H9 (cell line): Measurements from ENCODE around the gene SAMD14. TPM values are rescaled to one million over a fixed set of nuclear protein-coding genes. Genes with fewer than 3 reads are reported as not detected.

ENCODE experiments used
- DNase-seq: peaks from one replicate; pipeline ENCODE4 v3.0.0-alpha.2; 2017
- H2AFZ ChIP-seq: one replicate; pipeline ENCODE4 v1.6.1; 2013; ENCODE audit warnings: mild to moderate bottlenecking, low read length, control low read depth, moderate library complexity
- H2AK5ac ChIP-seq: 2 replicates; pipeline ENCODE4 v1.6.1; 2013; ENCODE audit warnings: low read length, control low read depth, mixed read lengths; ENCODE audit not compliant: insufficient read length
- H2BK120ac ChIP-seq: one replicate; pipeline ENCODE4 v1.6.1; 2013; ENCODE audit warnings: low read depth, mild to moderate bottlenecking, low read length, control low read depth, inconsistent platforms; ENCODE audit not compliant: poor library complexity, severe bottlenecking
- H2BK12ac ChIP-seq: 2 replicates; pipeline ENCODE4 v1.6.1; 2013; ENCODE audit warnings: low read length, control low read depth, mixed read lengths, low read depth; ENCODE audit not compliant: insufficient read length
- H2BK15ac ChIP-seq: 2 replicates; pipeline ENCODE4 v1.6.1; 2013; ENCODE audit warnings: low read depth, low read length, control low read depth
- H2BK20ac ChIP-seq: one replicate; pipeline ENCODE4 v1.6.1; 2013; ENCODE audit warnings: low read depth, mild to moderate bottlenecking, low read length, control low read depth, inconsistent platforms; ENCODE audit not compliant: poor library complexity, severe bottlenecking
- H2BK5ac ChIP-seq: 2 replicates; pipeline ENCODE4 v1.6.1; 2013; ENCODE audit warnings: low read length, control low read depth, mixed read lengths; ENCODE audit not compliant: insufficient read length
- H3K14ac ChIP-seq: 2 replicates; pipeline ENCODE4 v1.6.1; 2013; ENCODE audit warnings: low read length, control low read depth; ENCODE audit not compliant: insufficient read depth
- H3K18ac ChIP-seq: 2 replicates; pipeline ENCODE4 v1.6.1; 2013; ENCODE audit warnings: low read depth, mild to moderate bottlenecking, mixed read lengths, low read length, control low read depth; ENCODE audit not compliant: insufficient read length
- H3K23ac ChIP-seq: 2 replicates; pipeline ENCODE4 v1.6.1; 2013; ENCODE audit warnings: low read length, control low read depth, mixed read lengths, low read depth; ENCODE audit not compliant: insufficient read length
- H3K23me2 ChIP-seq: 2 replicates; pipeline ENCODE4 v1.6.1; 2013; ENCODE audit warnings: low read depth, mild to moderate bottlenecking, mixed read lengths, low read length, control low read depth; ENCODE audit not compliant: insufficient read length, poor library complexity, severe bottlenecking
- H3K27ac ChIP-seq: 2 replicates; pipeline ENCODE4 v1.5.1; 2013; ENCODE audit warnings: low read length, control low read depth, mixed read lengths, low read depth; ENCODE audit not compliant: insufficient read length
- H3K27me3 ChIP-seq: 2 replicates; pipeline ENCODE4 v1.6.1; 2013; ENCODE audit warnings: low read length, control low read depth, inconsistent platforms; ENCODE audit not compliant: insufficient read depth
- H3K4ac ChIP-seq: 2 replicates; pipeline ENCODE4 v1.6.1; 2013; ENCODE audit warnings: low read depth, mild to moderate bottlenecking, control low read depth, inconsistent platforms, low read length, moderate library complexity
- H3K4me1 ChIP-seq: 2 replicates; pipeline ENCODE4 v1.6.1; 2013; ENCODE audit warnings: low read length, control low read depth, inconsistent platforms; ENCODE audit not compliant: insufficient read depth
- H3K4me2 ChIP-seq: 2 replicates; pipeline ENCODE4 v1.6.1; 2013; ENCODE audit warnings: low read length, control low read depth, mixed read lengths; ENCODE audit not compliant: insufficient read length, insufficient read depth
- H3K56ac ChIP-seq: 2 replicates; pipeline ENCODE4 v1.6.1; 2013; ENCODE audit warnings: low read depth, mild to moderate bottlenecking, mixed read lengths, low read length, control low read depth; ENCODE audit not compliant: insufficient read length
- H3K79me1 ChIP-seq: 2 replicates; pipeline ENCODE4 v1.6.1; 2013; ENCODE audit warnings: low read depth, mild to moderate bottlenecking, moderate library complexity, low read length, control low read depth, inconsistent platforms; ENCODE audit not compliant: insufficient read depth, poor library complexity, severe bottlenecking
- H3K79me2 ChIP-seq: 2 replicates; pipeline ENCODE4 v1.6.1; 2013; ENCODE audit warnings: low read length, control low read depth, inconsistent platforms; ENCODE audit not compliant: insufficient read depth
- H3K9ac ChIP-seq: 2 replicates; pipeline ENCODE4 v1.6.1; 2013; ENCODE audit warnings: low read length, control low read depth, mixed read lengths; ENCODE audit not compliant: insufficient read length; ENCODE audit errors: extremely low read depth
- H3K9me3 ChIP-seq: one replicate; pipeline ENCODE4 v1.6.1; 2013; ENCODE audit warnings: low read depth, low read length, inconsistent platforms; ENCODE audit not compliant: control insufficient read depth
- H3T11ph ChIP-seq: one replicate; pipeline ENCODE4 v1.6.1; 2013; ENCODE audit warnings: mild to moderate bottlenecking, low read length, control low read depth, inconsistent platforms
- H4K20me1 ChIP-seq: one replicate; pipeline ENCODE4 v1.6.1; 2013; ENCODE audit not compliant: control insufficient read depth, insufficient read length, insufficient read depth
- H4K5ac ChIP-seq: 2 replicates; pipeline ENCODE4 v1.6.1; 2013; ENCODE audit warnings: low read depth, mild to moderate bottlenecking, mixed read lengths, low read length, control low read depth; ENCODE audit not compliant: insufficient read length
- H4K8ac ChIP-seq: replicated peaks from 2 replicates; pipeline ENCODE4 v1.6.1; 2013; ENCODE audit warnings: low read length, control low read depth, mixed read lengths, low read depth; ENCODE audit not compliant: insufficient read length
- H4K91ac ChIP-seq: 2 replicates; pipeline ENCODE4 v1.6.1; 2013; ENCODE audit warnings: low read depth, mild to moderate bottlenecking, moderate library complexity, mixed read lengths, low read length, control low read depth; ENCODE audit not compliant: insufficient read length
- H3K27ac Mint-ChIP-seq, 3 experiments: 2 replicates in 2 of 3; 3 replicates in 1 of 3; pipeline ENCODE4 v1.8.0; 2020 to 2021; ENCODE audit warnings: mixed read lengths in 3 of 3, mild to moderate bottlenecking in 1 of 3, moderate library complexity in 1 of 3
- H3K27me3 Mint-ChIP-seq: 2 replicates; pipeline ENCODE4 v1.8.0; 2021; ENCODE audit warnings: low read depth, mild to moderate bottlenecking, moderate library complexity, mixed read lengths
- H3K36me3 Mint-ChIP-seq, 3 experiments: 2 replicates in 2 of 3; 3 replicates in 1 of 3; pipeline ENCODE4 v1.8.0; 2020 to 2021; ENCODE audit warnings: low read depth in 3 of 3, mixed read lengths in 3 of 3; ENCODE audit not compliant: insufficient read depth in 1 of 3
- H3K4me1 Mint-ChIP-seq, 2 experiments: 2 replicates each; pipeline ENCODE4 v1.8.0; 2020; ENCODE audit warnings: mixed read lengths in 2 of 2
- H3K4me3 Mint-ChIP-seq, 2 experiments: 2 replicates in 1 of 2; 3 replicates in 1 of 2; pipeline ENCODE4 v1.8.0; 2020 to 2021; ENCODE audit warnings: mild to moderate bottlenecking in 2 of 2, mixed read lengths in 2 of 2, moderate library complexity in 1 of 2
- H3K9me3 Mint-ChIP-seq, 2 experiments: 2 replicates in 1 of 2; 3 replicates in 1 of 2; pipeline ENCODE4 v1.8.0; 2020; ENCODE audit warnings: mild to moderate bottlenecking in 2 of 2, mixed read lengths in 2 of 2, moderate library complexity in 1 of 2
- WGBS: extraction: QIAGEN DNeasy Blood & Tissue Kit; methylation state at CpG from one replicate; pipeline ENCODE4 v1.1.7; 2013; ENCODE audit warnings: missing lambda C conversion rate, low lambda C conversion rate, mixed read lengths; ENCODE audit not compliant: insufficient read length; ENCODE audit errors: extremely low coverage; 5-methylcytosine and 5-hydroxymethylcytosine counted together
- total RNA-seq: library from RNA; stranded (reverse); gene quantifications from 2 replicates; pipeline ENCODE4 v1.2.1, GENCODE V29; 2021
- TF ChIP-seq, protein P1 (sequence below): fragments of 200-600 bp; sonication (generic); conservative IDR thresholded peaks from 3 replicates; pipeline ENCODE4 v1.8.0; 2021; ENCODE audit warnings: antibody characterized with exemption, mild to moderate bottlenecking

The SAMD14 gene
- total RNA-seq, 1 experiment from 2014 or later: 5.9 TPM

DNA sequence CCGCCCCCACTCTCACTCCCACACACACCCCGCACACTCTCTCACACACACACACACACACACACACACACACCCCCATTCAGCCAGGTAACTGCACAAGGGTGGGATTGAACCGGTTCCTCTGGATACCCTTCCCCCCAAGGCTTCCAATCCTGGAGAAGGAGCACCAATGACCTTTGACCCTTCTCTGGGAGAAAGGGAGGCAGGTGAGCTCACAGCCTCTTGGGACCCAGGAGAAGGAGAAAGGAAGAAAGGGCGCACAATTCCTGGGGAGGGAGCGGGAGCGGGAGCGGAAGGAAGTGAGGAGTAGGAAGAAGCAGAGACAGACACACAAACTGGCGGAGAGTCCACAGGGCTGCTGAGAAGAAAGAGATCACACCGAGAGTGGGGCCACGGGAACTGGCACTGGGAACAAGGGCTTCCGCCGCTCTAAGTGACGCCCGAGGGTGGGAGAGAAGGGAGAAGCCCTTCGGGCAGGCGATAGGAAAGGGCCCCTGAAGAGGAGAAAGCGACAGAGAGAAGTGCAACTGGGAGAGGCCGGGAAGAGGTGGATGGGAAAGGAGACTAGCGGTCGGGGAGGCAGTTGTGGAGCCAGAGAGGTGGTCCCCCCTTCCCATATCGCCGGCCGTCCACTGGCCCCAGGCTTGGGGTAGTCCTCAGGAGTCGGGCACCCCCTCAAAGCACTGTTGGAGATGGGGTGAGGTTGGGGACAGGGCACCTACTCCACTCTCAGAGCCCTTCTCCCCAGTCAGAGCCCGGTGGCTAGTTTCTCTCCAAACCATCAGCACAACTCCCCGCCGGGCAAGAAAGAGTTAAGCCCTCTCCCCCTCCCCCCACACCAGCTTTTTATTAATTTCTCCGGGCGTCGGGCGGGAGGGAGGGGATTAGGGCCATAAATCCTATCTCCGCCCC is 1.3 kb downstream of the SAMD14 start:
- no peak overlapping the region for H3K56ac ChIP-seq
- no CpG with 5 or more reads among the region's 32 CpGs for WGBS

More for the DNA sequence above, 1.3 kb downstream of the SAMD14 start:
- Histone ChIP-seq H3K18ac (no peak overlapping the region), H3K9ac (no peak overlapping the region), H3K4me2 (peak overlapping the region; percentile 82), H2BK15ac (no peak overlapping the region), H3K79me1 (no peaks in the 10 kb centered on the region), H3K4me1 (peaks cover 5% of the 10 kb centered on the region; the same call in 1 of the 2 replicates), H3K27me3 (no peaks in the 10 kb centered on the region; the same call in 1 of the 2 replicates), H2BK20ac (no peak overlapping the region), H2BK120ac (no peak overlapping the region), H3K79me2 (no peaks in the 10 kb centered on the region), H3K9me3 (no peaks in the 10 kb centered on the region), H4K20me1 (no peaks in the 10 kb centered on the region), H3K23ac (no peak overlapping the region), H2BK5ac (no peak overlapping the region), H2AFZ (no peak overlapping the region), H2AK5ac (no peak overlapping the region), H4K91ac (no peak overlapping the region), H3T11ph (no peak overlapping the region), H4K5ac (no peak overlapping the region), H3K27ac (no peak overlapping the region), H3K4ac (no peak overlapping the region), H4K8ac (no peak overlapping the region), H2BK12ac (no peak overlapping the region), H3K23me2 (peaks cover 12% of the 10 kb centered on the region), H3K14ac (0 out of 2 replicates have a peak overlapping the region, but pooled peaks have one; percentile 9)
- H3K4me3 Mint-ChIP-seq: peak overlapping the region; percentile 83 to 93
- H3K36me3 Mint-ChIP-seq: no peaks in the 10 kb centered on the region; a peak in 1 of 7 replicates
- peaks cover 42% of the 10 kb centered on the region for H3K27me3 Mint-ChIP-seq
- H3K4me1 Mint-ChIP-seq: peaks cover 35 to 59% of the 10 kb centered on the region in 2 experiments
- peak; percentile 88 for DNase-seq
- H3K27ac Mint-ChIP-seq: peak overlapping the region in 2 of 3 experiments; percentile 94 to 96; a peak in 4 of 7 replicates
- H3K9me3 Mint-ChIP-seq: no peaks in the 10 kb centered on the region; a peak in 1 of 5 replicates
- TF ChIP-seq, protein P1, sequence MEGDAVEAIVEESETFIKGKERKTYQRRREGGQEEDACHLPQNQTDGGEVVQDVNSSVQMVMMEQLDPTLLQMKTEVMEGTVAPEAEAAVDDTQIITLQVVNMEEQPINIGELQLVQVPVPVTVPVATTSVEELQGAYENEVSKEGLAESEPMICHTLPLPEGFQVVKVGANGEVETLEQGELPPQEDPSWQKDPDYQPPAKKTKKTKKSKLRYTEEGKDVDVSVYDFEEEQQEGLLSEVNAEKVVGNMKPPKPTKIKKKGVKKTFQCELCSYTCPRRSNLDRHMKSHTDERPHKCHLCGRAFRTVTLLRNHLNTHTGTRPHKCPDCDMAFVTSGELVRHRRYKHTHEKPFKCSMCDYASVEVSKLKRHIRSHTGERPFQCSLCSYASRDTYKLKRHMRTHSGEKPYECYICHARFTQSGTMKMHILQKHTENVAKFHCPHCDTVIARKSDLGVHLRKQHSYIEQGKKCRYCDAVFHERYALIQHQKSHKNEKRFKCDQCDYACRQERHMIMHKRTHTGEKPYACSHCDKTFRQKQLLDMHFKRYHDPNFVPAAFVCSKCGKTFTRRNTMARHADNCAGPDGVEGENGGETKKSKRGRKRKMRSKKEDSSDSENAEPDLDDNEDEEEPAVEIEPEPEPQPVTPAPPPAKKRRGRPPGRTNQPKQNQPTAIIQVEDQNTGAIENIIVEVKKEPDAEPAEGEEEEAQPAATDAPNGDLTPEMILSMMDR: no peak
